Measurements from ENCODE around the gene CBR1.

- TF ChIP-seq POLR2AphosphoS5 (IDR thresholded peaks at IDR 0.05; ENCODE audit: control insufficient read depth, insufficient read depth, low read depth, low read length) (no peak), FOXK1 (CRISPR knock-in tag; IDR thresholded peaks at IDR 0.05; ENCODE audit: borderline replicate concordance) (no peak), NFE2L1 (tag; IDR thresholded peaks at IDR 0.05; ENCODE audit: borderline replicate concordance, low read depth) (no peak), CTCF (IDR thresholded peaks at IDR 0.05 in 2 of 3, conservative IDR thresholded peaks at IDR 0.05 in 1 of 3; ENCODE audit: insufficient read depth in 2 of 3, low read depth in 1 of 3, low read length in 3 of 3) (no peak), ZBTB26 (CRISPR knock-in tag; IDR thresholded peaks at IDR 0.05) (no peak), ZFP1 (CRISPR knock-in tag; IDR thresholded peaks at IDR 0.05) (no peak), ZNF436 (CRISPR knock-in tag; IDR thresholded peaks at IDR 0.05) (no peak), POLR2H (tag; IDR thresholded peaks at IDR 0.05; ENCODE audit: low read depth) (no peak), BRCA1 (IDR thresholded peaks at IDR 0.05) (no peak), BRCA1 (CRISPR knock-in tag; IDR thresholded peaks at IDR 0.05) (no peak), E2F5 (CRISPR knock-in tag; IDR thresholded peaks at IDR 0.05) (no peak), BHLHE40 (IDR thresholded peaks at IDR 0.05; ENCODE audit: low read length) (no peak), SPI1 (IDR thresholded peaks at IDR 0.05; ENCODE audit: borderline replicate concordance, low read depth, low read length) (no peak)
These were observed 35.6 kb downstream of the CBR1 start for GRCh38 chr21:36105327-36105842.

Data from K562 (cell line).